Measurements from ENCODE around the gene OR5D16.
"Not testable (repeated sequence)": the region's sequence is repeated elsewhere in the genome, so short reads cannot be mapped to it uniquely, and the experiment has no call there.

Gene OR5D16

GRCh38 chr11:55838452-55838851 is at the start of gene OR5D16:
OR5D16 (plus strand) TSS chr11:55838752; CDS start chr11:55838752, 0 bp downstream.
- no peak for DNase-seq (ENCODE audit: low read depth)

- DNase-seq (ENCODE audit: low read depth), result no peak
Observed at GRCh38 chr11:55791606-55792005, 46.9 kb upstream of the OR5D16 start.

- no peak for DNase-seq (ENCODE audit: low read depth)
Observed at GRCh38 chr11:55793321-55793720, 45.2 kb upstream of the OR5D16 start.

DNA sequence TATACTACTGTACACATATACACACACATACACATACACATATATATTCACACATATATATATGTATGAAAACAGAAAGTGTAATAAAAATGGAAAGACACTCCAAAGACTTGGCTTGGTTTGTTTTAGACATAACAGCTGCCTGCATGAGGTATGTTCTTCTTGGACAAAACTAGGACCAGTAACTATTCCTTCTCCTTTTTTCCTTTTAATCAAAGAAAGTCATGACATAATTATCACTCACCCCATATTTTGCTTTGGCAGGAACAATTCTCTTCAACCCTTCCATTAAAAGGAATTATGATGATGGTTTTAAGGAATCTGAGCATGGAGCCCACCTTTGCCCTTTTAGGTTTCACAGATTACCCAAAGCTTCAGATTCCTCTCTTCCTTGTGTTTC is 43.3 kb upstream of the OR5D16 start, which contains the start of gene OR5D14:
OR5D14 (plus strand) TSS at position 301 of the 400 bp plus-strand sequence; CDS start at position 301, 0 bp downstream.
- DNase-seq (ENCODE audit: low read depth), result no peak

DNA sequence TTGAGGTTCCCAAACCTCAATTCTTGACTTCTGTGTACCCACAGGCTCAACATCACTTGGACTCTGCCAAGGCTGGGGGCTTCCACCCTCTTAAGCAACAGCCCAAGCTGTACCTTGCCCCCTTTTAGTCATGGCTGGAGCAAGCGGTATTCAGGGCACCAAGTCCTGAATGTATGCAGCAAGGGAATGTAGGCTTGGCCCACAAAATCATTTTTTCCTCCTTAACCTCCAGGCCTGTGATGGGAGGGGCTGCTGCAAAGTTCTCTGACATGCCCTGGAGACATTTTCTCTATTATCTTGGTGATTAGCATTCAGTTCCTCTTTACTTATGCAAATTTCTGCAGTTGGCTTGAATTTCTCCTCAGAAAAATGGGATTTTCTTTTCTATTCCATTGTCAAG is 32.3 kb upstream of the OR5D16 start:
- DNase-seq (ENCODE audit: low read depth), result no peak

- no peak for DNase-seq (ENCODE audit: low read depth)
Observed at GRCh38 chr11:55811067-55811466, 27.5 kb upstream of the OR5D16 start, which contains the start of gene OR5L1. OR5L1 (plus strand) TSS chr11:55811367; CDS start chr11:55811467, 100 bp downstream.

DNA sequence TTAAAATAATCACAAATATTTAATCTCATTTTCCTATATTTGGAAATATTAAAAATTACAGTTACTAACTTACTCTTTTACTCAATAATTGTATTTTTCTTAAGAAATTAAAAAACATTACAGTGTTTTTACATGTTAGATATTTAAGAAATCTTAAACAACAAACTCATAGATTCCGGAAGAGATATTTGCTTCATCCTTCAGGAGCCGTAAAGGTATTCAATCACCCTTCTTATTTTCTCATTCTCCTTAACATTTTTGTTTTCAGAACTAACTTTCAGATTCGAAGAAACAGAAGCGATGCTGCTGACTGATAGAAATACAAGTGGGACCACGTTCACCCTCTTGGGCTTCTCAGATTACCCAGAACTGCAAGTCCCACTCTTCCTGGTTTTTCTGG is 19.2 kb upstream of the OR5D16 start, which contains the start of gene OR5D18:
OR5D18 (plus strand) TSS at position 301 of the 400 bp plus-strand sequence; CDS start at position 301, 0 bp downstream.
- DNase-seq (ENCODE audit: low read depth), result no peak

DNA sequence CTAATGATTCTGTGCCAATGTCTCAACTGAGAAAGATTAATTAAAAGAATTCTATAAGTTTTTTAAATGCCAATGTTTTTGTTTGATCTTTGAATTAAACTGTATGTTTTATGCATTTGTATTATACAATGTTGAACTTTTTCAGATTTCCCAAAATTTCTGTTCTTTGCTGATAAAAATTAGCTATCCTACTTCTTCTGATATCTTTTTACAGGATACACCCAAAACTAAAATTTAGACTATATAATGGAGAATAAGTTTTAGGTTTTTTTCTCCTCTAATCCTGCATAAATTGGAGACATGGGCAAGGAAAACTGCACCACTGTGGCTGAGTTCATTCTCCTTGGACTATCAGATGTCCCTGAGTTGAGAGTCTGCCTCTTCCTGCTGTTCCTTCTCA is 11.6 kb upstream of the OR5D16 start, which contains the start of gene OR5L2:
OR5L2 (plus strand) TSS at position 301 of the 400 bp plus-strand sequence; CDS start at position 301, 0 bp downstream.
- no peak for DNase-seq (ENCODE audit: low read depth)

- DNase-seq (ENCODE audit: low read depth), result no peak
Observed at GRCh38 chr11:55847453-55847852, 8.9 kb downstream of the OR5D16 start.

GRCh38 chr11:55849037-55849436 is 10.5 kb downstream of the OR5D16 start:
- DNase-seq (ENCODE audit: low read depth), result no peak

- DNase-seq (ENCODE audit: low read depth), result no peak
Observed at GRCh38 chr11:55852141-55852540, 13.6 kb downstream of the OR5D16 start.

- DNase-seq (ENCODE audit: low read depth), result no peak
Observed at GRCh38 chr11:55854704-55855103, 16.2 kb downstream of the OR5D16 start.

DNA sequence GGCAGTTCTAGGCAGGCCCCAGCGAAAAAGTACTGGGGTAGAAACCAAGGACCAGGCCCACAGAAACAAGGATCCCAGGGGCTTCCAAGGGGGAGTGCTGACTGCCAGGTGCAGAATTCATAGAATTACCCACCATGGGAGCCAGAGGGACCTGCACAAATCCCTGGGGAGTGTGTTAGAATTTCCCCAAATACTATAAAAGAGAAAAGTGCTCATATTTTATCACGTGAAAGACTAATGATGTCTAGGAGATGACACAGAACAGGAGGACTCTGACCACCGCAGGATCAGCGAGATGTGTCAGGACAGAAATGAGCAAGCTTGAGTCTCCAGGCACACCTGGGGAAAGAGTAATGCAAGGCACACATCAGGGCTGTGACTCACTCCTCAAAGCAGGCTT is 28.8 kb downstream of the OR5D16 start:
- not testable (repeated sequence) for DNase-seq (ENCODE audit: low read depth)

- not testable (repeated sequence) for DNase-seq (ENCODE audit: low read depth)
Observed at GRCh38 chr11:55872731-55873130, 34.2 kb downstream of the OR5D16 start.

DNA sequence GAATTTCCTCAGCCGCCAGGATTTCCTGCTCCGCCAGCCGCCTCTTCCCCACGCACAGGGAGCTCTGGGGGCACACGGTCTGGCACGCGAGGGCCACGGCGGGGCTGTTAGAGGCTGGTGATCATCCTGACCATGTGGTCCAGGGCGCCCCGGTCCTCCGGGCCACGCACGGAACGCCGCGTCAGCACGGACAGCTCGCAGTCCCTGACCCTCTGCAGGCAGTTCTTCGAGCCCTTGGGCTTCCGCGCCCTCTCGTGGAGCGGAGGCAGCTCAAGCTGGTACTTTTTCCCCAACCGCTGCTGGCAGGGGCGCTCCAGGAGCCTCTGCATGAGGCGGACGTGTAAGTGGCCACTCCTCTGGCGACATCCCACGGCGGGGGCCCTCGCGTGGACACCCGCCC is 34.6 kb downstream of the OR5D16 start:
- not testable (repeated sequence) for DNase-seq (ENCODE audit: low read depth)

- DNase-seq (ENCODE audit: low read depth), result not testable (repeated sequence)
Observed at GRCh38 chr11:55882997-55883396, 44.4 kb downstream of the OR5D16 start, which contains the start of gene TRIM51. TRIM51 (plus strand) TSS chr11:55883297; CDS start chr11:55885429, 2,132 bp downstream.

GRCh38 chr11:55884995-55885394 is 46.4 kb downstream of the OR5D16 start:
- not testable (repeated sequence) for DNase-seq (ENCODE audit: low read depth)

DNA sequence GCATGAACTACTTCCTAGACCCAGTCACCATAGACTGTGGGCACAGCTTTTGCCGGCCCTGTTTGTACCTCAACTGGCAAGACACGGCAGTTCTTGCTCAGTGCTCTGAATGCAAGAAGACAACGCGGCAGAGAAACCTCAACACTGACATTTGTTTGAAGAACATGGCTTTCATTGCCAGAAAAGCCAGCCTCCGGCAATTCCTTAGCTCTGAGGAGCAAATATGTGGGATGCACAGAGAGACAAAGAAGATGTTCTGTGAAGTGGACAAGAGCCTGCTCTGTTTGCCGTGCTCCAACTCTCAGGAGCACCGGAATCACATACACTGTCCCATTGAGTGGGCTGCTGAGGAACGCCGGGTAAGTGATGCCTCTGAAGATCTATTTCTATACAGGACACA is 46.9 kb downstream of the OR5D16 start:
- DNase-seq (ENCODE audit: low read depth), result not testable (repeated sequence)
